IMR-90 (cell line): ENCODE results near the gene ZNF232. TPM values are rescaled to one million over a fixed set of nuclear protein-coding genes. Genes with fewer than 3 reads are reported as not detected.

ENCODE experiments used
- ATAC-seq: fragments of 200-7000 bp; cut with Tn5 transposase; 2 replicates; pipeline ENCODE4 v1.9.1; 2020; ENCODE audit warnings: low read depth, mild to moderate bottlenecking, moderate library complexity
- BruUV-seq: library from RNA; stranded (reverse); fragments of 400-500 nt; replicated peaks from 2 replicates; lab custom pipeline; 2021; lab: Mats Ljungman, UMichigan
- CTCF ChIA-PET: fragments of 300-600 bp; formaldehyde crosslinking; extraction: SDS; loops from one replicate; lab custom pipeline; 2021; ENCODE audit warnings: antibody characterized with exemption; lab: Yijun Ruan, JAX
- POLR2A ChIA-PET: fragments of 300-600 bp; sonication (Branson Sonifier 250); formaldehyde crosslinking; loops from one replicate; lab custom pipeline; 2022; ENCODE audit warnings: antibody characterized with exemption; ENCODE audit not compliant: unreplicated experiment; lab: Charles Lee
- DNase-seq: peaks from one replicate; pipeline ENCODE4 v3.0.0; 2013
- H2AFZ ChIP-seq: replicated peaks from 2 replicates; pipeline ENCODE3; 2013; ENCODE audit warnings: low read length, mild to moderate bottlenecking; ENCODE audit not compliant: poor library complexity
- H2AK5ac ChIP-seq: 2 replicates; pipeline ENCODE4 v1.6.1; 2013; ENCODE audit warnings: low read depth, low read length, inconsistent platforms
- H2AK9ac ChIP-seq: replicated peaks from 2 replicates; pipeline ENCODE3; 2013; ENCODE audit warnings: mild to moderate bottlenecking, low read depth, low read length, moderate library complexity; ENCODE audit not compliant: poor library complexity
- H2BK120ac ChIP-seq: 2 replicates; pipeline ENCODE4 v1.6.1; 2013; ENCODE audit warnings: low read depth, low read length, inconsistent platforms
- H2BK15ac ChIP-seq: 3 replicates; pipeline ENCODE4 v1.6.1; 2013; ENCODE audit warnings: low read depth, low read length, inconsistent platforms
- H2BK20ac ChIP-seq: 2 replicates; pipeline ENCODE4 v1.6.1; 2013; ENCODE audit warnings: low read depth, mild to moderate bottlenecking, inconsistent platforms, low read length, moderate library complexity
- H2BK5ac ChIP-seq: 2 replicates; pipeline ENCODE4 v1.6.1; 2013; ENCODE audit warnings: mild to moderate bottlenecking, low read depth, low read length, inconsistent platforms; ENCODE audit not compliant: poor library complexity, severe bottlenecking
- H3K14ac ChIP-seq: replicated peaks from 2 replicates; pipeline ENCODE4 v1.6.1; 2013; ENCODE audit warnings: low read depth, low read length, inconsistent platforms
- H3K18ac ChIP-seq: 2 replicates; pipeline ENCODE4 v1.6.1; 2013; ENCODE audit warnings: low read depth, low read length, control low read depth
- H3K23ac ChIP-seq: 2 replicates; pipeline ENCODE4 v1.6.1; 2013; ENCODE audit warnings: low read depth, low read length, inconsistent platforms
- H3K27ac ChIP-seq: 2 replicates; pipeline ENCODE4 v1.5.1; 2013; ENCODE audit warnings: mild to moderate bottlenecking, control low read depth, low read length; ENCODE audit not compliant: insufficient read depth
- H3K27me3 ChIP-seq: 2 replicates; pipeline ENCODE4 v1.6.1; 2013; ENCODE audit warnings: low read length; ENCODE audit not compliant: control insufficient read depth, insufficient read depth
- H3K36me3 ChIP-seq: 2 replicates; pipeline ENCODE4 v1.6.1; 2013; ENCODE audit warnings: low read length, mixed read lengths; ENCODE audit not compliant: control insufficient read depth, insufficient read depth
- H3K4ac ChIP-seq: 2 replicates; pipeline ENCODE4 v1.6.1; 2013; ENCODE audit warnings: low read depth, low read length, inconsistent platforms
- H3K4me1 ChIP-seq: 2 replicates; pipeline ENCODE4 v1.6.1; 2013; ENCODE audit warnings: low read length, mixed read lengths; ENCODE audit not compliant: control insufficient read depth, insufficient read depth
- H3K4me2 ChIP-seq: 2 replicates; pipeline ENCODE4 v1.6.1; 2013; ENCODE audit warnings: low read depth, mild to moderate bottlenecking, control low read depth, low read length, moderate library complexity
- H3K4me3 ChIP-seq: 2 replicates; pipeline ENCODE4 v1.5.1; 2013; ENCODE audit warnings: low read depth, mild to moderate bottlenecking, control low read depth, low read length, moderate library complexity; ENCODE audit not compliant: insufficient read depth
- H3K56ac ChIP-seq: 2 replicates; pipeline ENCODE4 v1.6.1; 2013; ENCODE audit warnings: low read length, inconsistent platforms; ENCODE audit not compliant: insufficient read depth; ENCODE audit errors: extremely low read depth
- H3K79me1 ChIP-seq, 2 experiments: 2 replicates each; pipeline ENCODE4 v1.6.1; 2013; ENCODE audit warnings: low read length in 2 of 2, inconsistent platforms in 1 of 2, low read depth in 1 of 2
- H3K9ac ChIP-seq: 2 replicates; pipeline ENCODE4 v1.6.1; 2013; ENCODE audit warnings: low read depth, low read length, control low read depth
- H3K9me1 ChIP-seq: 2 replicates; pipeline ENCODE4 v1.6.1; 2013; ENCODE audit warnings: low read length, inconsistent platforms; ENCODE audit not compliant: insufficient read depth
- H3K9me3 ChIP-seq: 2 replicates; pipeline ENCODE4 v1.6.1; 2013; ENCODE audit warnings: low read length; ENCODE audit not compliant: control insufficient read depth, insufficient read depth
- H4K20me1 ChIP-seq: 2 replicates; pipeline ENCODE4 v1.6.1; 2013; ENCODE audit warnings: low read length, inconsistent platforms; ENCODE audit not compliant: insufficient read depth
- H4K5ac ChIP-seq: 2 replicates; pipeline ENCODE4 v1.6.1; 2013; ENCODE audit warnings: mild to moderate bottlenecking, low read depth, low read length, control low read depth
- H4K8ac ChIP-seq, 2 experiments: 2 replicates each; pipeline ENCODE4 v1.6.1; 2013; ENCODE audit warnings: low read depth in 2 of 2, low read length in 2 of 2, control low read depth in 1 of 2, inconsistent platforms in 1 of 2
- H4K91ac ChIP-seq: 2 replicates; pipeline ENCODE4 v1.6.1; 2013; ENCODE audit warnings: low read depth, low read length, inconsistent platforms; ENCODE audit not compliant: insufficient read depth
- CEBPB ChIP-seq: IDR thresholded peaks from 2 replicates; pipeline ENCODE4 v1.6.1; 2012; ENCODE audit warnings: low read depth, low read length, improper control_type of control experiment
- CTCF ChIP-seq: conservative IDR thresholded peaks from 2 replicates; pipeline ENCODE4 v1.5.1; 2012; ENCODE audit warnings: mild to moderate bottlenecking, low read depth, low read length, improper control_type of control experiment
- ELK1 ChIP-seq: fragments of 150-350 bp; IDR thresholded peaks from 2 replicates; pipeline ENCODE4 v1.6.1; 2016; ENCODE audit warnings: low read depth, mild to moderate bottlenecking, low read length, moderate library complexity, borderline replicate concordance
- FOS ChIP-seq: fragments of 150-350 bp; IDR thresholded peaks from 2 replicates; pipeline ENCODE4 v1.6.1; 2016; ENCODE audit warnings: low read depth, low read length
- MAFK ChIP-seq: IDR thresholded peaks from 2 replicates; pipeline ENCODE4 v1.6.1; 2012; ENCODE audit warnings: low read depth, low read length, improper control_type of control experiment
- MAZ ChIP-seq: IDR thresholded peaks from 2 replicates; pipeline ENCODE4 v1.6.1; 2012; ENCODE audit warnings: low read depth, mild to moderate bottlenecking, low read length, improper control_type of control experiment, moderate library complexity, borderline replicate concordance
- MXI1 ChIP-seq: IDR thresholded peaks from 2 replicates; pipeline ENCODE4 v1.6.1; 2012; ENCODE audit warnings: low read depth, mild to moderate bottlenecking, low read length, moderate library complexity, borderline replicate concordance
- NFE2L2 ChIP-seq: fragments of 150-350 bp; IDR thresholded peaks from 2 replicates; pipeline ENCODE4 v1.6.1; 2016; ENCODE audit warnings: low read depth, mild to moderate bottlenecking, low read length
- POLR2A ChIP-seq: IDR thresholded peaks from 2 replicates; pipeline ENCODE4 v1.6.1; 2012; ENCODE audit warnings: mild to moderate bottlenecking, low read depth, low read length
- RAD21 ChIP-seq: IDR thresholded peaks from 2 replicates; pipeline ENCODE4 v1.6.1; 2012; ENCODE audit warnings: low read length, improper control_type of control experiment
- RCOR1 ChIP-seq: IDR thresholded peaks from 2 replicates; pipeline ENCODE4 v1.6.1; 2012; ENCODE audit warnings: mild to moderate bottlenecking, low read length, improper control_type of control experiment; ENCODE audit not compliant: insufficient replicate concordance
- RFX5 ChIP-seq: IDR thresholded peaks from 2 replicates; pipeline ENCODE4 v1.8.0; 2012; ENCODE audit warnings: low read depth, mild to moderate bottlenecking, low read length, moderate library complexity
- SMC3 ChIP-seq: fragments of 150-350 bp; IDR thresholded peaks from 2 replicates; pipeline ENCODE4 v1.6.1; 2016; ENCODE audit warnings: low read depth, mild to moderate bottlenecking, antibody characterized with exemption, low read length, moderate library complexity
- USF2 ChIP-seq: fragments of 150-350 bp; IDR thresholded peaks from 2 replicates; pipeline ENCODE4 v1.6.1; 2017; ENCODE audit warnings: mild to moderate bottlenecking, antibody characterized with exemption, low read length, low read depth
- WGBS, 2 experiments: methylation state at CpG; one replicate each; pipeline versions ENCODE4 v1.1.5 to v1.1.7; 2013; ENCODE audit warnings: missing lambda C conversion rate in 2 of 2; ENCODE audit not compliant: insufficient read length in 1 of 2; ENCODE audit errors: extremely low coverage in 2 of 2; 5-methylcytosine and 5-hydroxymethylcytosine counted together
- dilution Hi-C: fragments of 300-500 bp; cut with HindIII; formaldehyde crosslinking; loops from one replicate; pipeline ENCODE4 v1.14.3; 2018; ENCODE audit warnings: low sequenced_read_pairs; ENCODE audit not compliant: unreplicated experiment
- in situ Hi-C: fragments of 300-500 bp; cut with MboI; formaldehyde crosslinking; loops from 3 replicates; pipeline ENCODE4 v1.14.3; 2019; ENCODE audit warnings: low sequenced_read_pairs, inconsistent platforms, mixed read lengths
- intact Hi-C: fragments of 100-400 bp; cut with micrococcal nuclease; formaldehyde crosslinking; loops from 2 replicates; pipeline ENCODE4 v1.10.0; 2022
- polyA plus RNA-seq, 3 experiments: library from polyadenylated mRNA; depleted of rRNA; stranded (reverse); fragments of >200 nt; gene quantifications; 2 replicates each; pipeline ENCODE4 v1.2.3, GENCODE V29; 2012; ENCODE audit warnings: low replicate concordance in 1 of 3
- total RNA-seq: library from RNA; depleted of rRNA; stranded (reverse); fragments of >200 nt; gene quantifications from 2 replicates; pipeline ENCODE4 v1.2.3, GENCODE V29; 2012

Gene ZNF232
- total and polyA plus RNA-seq, 2 of the 4 experiments (the other 2 are of a cell fraction) = 3.2 to 6.5 TPM

- TF ChIP-seq USF2 (no peak), FOS (no peak), RAD21 (no peak), CEBPB (no peak), NFE2L2 (no peak), ELK1 (no peak), MXI1 (no peak), SMC3 (no peak), RCOR1 (no peak), RFX5 (no peak), MAZ (no peak), MAFK (no peak), POLR2A (no peak), CTCF (no peak)
- DNase-seq = no peak
- H4K5ac ChIP-seq = no peak overlapping the region
- no peaks in the 10 kb centered on the region for H3K9me1 ChIP-seq
- no peak overlapping the region for H2AK9ac ChIP-seq
- H4K8ac ChIP-seq = no peak overlapping the region
- H3K79me1 ChIP-seq = no peaks in the 10 kb centered on the region
- H3K14ac ChIP-seq = no peak overlapping the region
- H3K27me3 ChIP-seq = peaks cover 56% of the 10 kb centered on the region
- H3K56ac ChIP-seq = no peak overlapping the region
- H2BK5ac ChIP-seq = no peak overlapping the region
- H2BK15ac ChIP-seq = no peak overlapping the region
- H3K4ac ChIP-seq = no peak overlapping the region
- peaks cover 19% of the 10 kb centered on the region for H3K9me3 ChIP-seq
- H4K91ac ChIP-seq = no peak overlapping the region
- no peak overlapping the region for H3K27ac ChIP-seq
- no peak overlapping the region for H3K4me2 ChIP-seq
- no peaks in the 10 kb centered on the region for H3K36me3 ChIP-seq
- no peak overlapping the region for H3K23ac ChIP-seq
- no peaks in the 10 kb centered on the region for H4K20me1 ChIP-seq
- no TSS peak for BruUV-seq
- intact Hi-C loops = no loop called here
- in situ Hi-C loops = no loop called here
- no peak overlapping the region for H2AFZ ChIP-seq
- no peak overlapping the region for H2AK5ac ChIP-seq
- H3K4me3 ChIP-seq = no peak overlapping the region
- ATAC-seq = no peak
- dilution Hi-C loops = no loop called here
- no peak overlapping the region for H3K9ac ChIP-seq
- ChIA-PET CTCF (no interaction called here), POLR2A (no interaction called here)
- H3K18ac ChIP-seq = no peak overlapping the region
- no peak overlapping the region for H2BK120ac ChIP-seq
- no peaks in the 10 kb centered on the region for H3K4me1 ChIP-seq
- WGBS, 2 experiments = 86% methylated on average over 1 of the region's 6 CpGs; no CpG with 5 or more reads in 1 of the 2 experiments
- no peak overlapping the region for H2BK20ac ChIP-seq
These were observed 6.5 kb upstream of the ZNF232 start for GRCh38 chr17:5118219-5118618.
